Measurements from ENCODE around the gene PRKCQ. TPM values are rescaled to one million over a fixed set of nuclear protein-coding genes. Genes with fewer than 3 reads are reported as not detected.

Gene PRKCQ
- total RNA-seq, 1 donor from 2014 or later: 24.0 TPM

GRCh38 chr10:6507311-6507710 lies 72.8 kb downstream of the PRKCQ start:
- Mint-ChIP-seq H3K9me3 (ENCODE audit: unreplicated experiment) (no peaks in the 10 kb centered on the region), H3K36me3 (ENCODE audit: low read depth, unreplicated experiment) (peaks cover 27% of the 10 kb centered on the region), H3K27me3 (ENCODE audit: unreplicated experiment) (no peaks in the 10 kb centered on the region), H3K27ac (ENCODE audit: unreplicated experiment) (no peak overlapping the region), H3K4me1 (ENCODE audit: unreplicated experiment) (no peaks in the 10 kb centered on the region), H3K4me3 (ENCODE audit: unreplicated experiment) (no peak overlapping the region)
- no peak for DNase-seq (ENCODE audit: low spot score)
- no peak for TF ChIP-seq CTCF (IDR thresholded peaks at IDR 0.05; ENCODE audit: unreplicated experiment)

DNA sequence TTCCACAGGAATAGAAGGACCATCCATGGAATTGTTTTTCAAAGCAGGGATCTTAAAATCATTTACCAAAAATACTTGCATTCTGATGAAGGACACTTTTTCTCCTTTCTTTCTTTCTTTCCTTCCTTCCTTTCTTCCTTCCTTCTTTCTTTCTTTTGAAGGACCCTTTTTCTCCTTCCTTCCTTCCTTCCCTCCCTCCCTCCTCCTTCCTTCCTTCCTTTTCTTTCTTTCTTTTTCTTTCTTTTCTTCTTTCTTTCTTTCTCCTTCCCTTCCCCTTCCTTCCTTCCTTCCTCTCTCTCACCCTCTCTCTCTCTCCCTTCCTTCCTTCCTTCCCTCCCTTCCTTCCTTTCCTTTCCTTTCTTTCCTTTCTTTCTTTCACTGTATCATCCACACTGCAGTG lies 74.8 kb downstream of the PRKCQ start:
- H3K4me1 Mint-ChIP-seq (ENCODE audit: unreplicated experiment): no peaks in the 10 kb centered on the region
- H3K4me3 Mint-ChIP-seq (ENCODE audit: unreplicated experiment): no peak overlapping the region
- no peaks in the 10 kb centered on the region for H3K27me3 Mint-ChIP-seq (ENCODE audit: unreplicated experiment)
- H3K36me3 Mint-ChIP-seq (ENCODE audit: low read depth, unreplicated experiment): peaks cover 18% of the 10 kb centered on the region
- no peak overlapping the region for H3K27ac Mint-ChIP-seq (ENCODE audit: unreplicated experiment)
- H3K9me3 Mint-ChIP-seq (ENCODE audit: unreplicated experiment): no peaks in the 10 kb centered on the region
- DNase-seq (ENCODE audit: low spot score): no peak
- TF ChIP-seq CTCF (IDR thresholded peaks at IDR 0.05; ENCODE audit: unreplicated experiment): no peak

GRCh38 chr10:6504296-6504695 lies 75.8 kb downstream of the PRKCQ start:
- Mint-ChIP-seq H3K36me3 (ENCODE audit: low read depth, unreplicated experiment) (peaks cover 18% of the 10 kb centered on the region), H3K27ac (ENCODE audit: unreplicated experiment) (no peak overlapping the region), H3K9me3 (ENCODE audit: unreplicated experiment) (no peaks in the 10 kb centered on the region), H3K27me3 (ENCODE audit: unreplicated experiment) (no peaks in the 10 kb centered on the region), H3K4me3 (ENCODE audit: unreplicated experiment) (no peak overlapping the region), H3K4me1 (ENCODE audit: unreplicated experiment) (no peaks in the 10 kb centered on the region)
- no peak for DNase-seq (ENCODE audit: low spot score)
- TF ChIP-seq CTCF (IDR thresholded peaks at IDR 0.05; ENCODE audit: unreplicated experiment): no peak

DNA sequence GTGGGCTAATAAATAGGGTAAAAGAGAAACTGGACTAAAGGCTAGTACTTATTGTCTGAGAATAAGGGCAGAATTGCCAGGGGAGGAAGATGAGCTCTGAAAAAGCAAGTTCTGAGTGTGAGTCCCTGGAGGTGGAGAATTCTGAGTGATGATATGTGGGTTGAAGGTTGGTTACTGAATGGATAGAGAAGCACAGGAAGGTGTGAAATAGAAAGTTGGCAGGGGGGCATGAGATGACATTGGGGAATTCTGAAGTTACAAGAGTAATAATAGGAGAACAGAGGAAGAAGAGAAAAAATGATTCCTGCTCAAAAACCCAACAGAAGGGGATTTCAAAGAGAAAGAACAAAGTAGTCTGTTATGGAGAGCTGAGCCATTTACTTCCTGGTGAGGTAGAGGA lies 76.9 kb downstream of the PRKCQ start:
- no peak overlapping the region for H3K4me3 Mint-ChIP-seq (ENCODE audit: unreplicated experiment)
- peaks cover 18% of the 10 kb centered on the region for H3K36me3 Mint-ChIP-seq (ENCODE audit: low read depth, unreplicated experiment)
- H3K9me3 Mint-ChIP-seq (ENCODE audit: unreplicated experiment): no peaks in the 10 kb centered on the region
- no peak for TF ChIP-seq CTCF (IDR thresholded peaks at IDR 0.05; ENCODE audit: unreplicated experiment)
- no peaks in the 10 kb centered on the region for H3K4me1 Mint-ChIP-seq (ENCODE audit: unreplicated experiment)
- DNase-seq (ENCODE audit: low spot score): no peak
- no peaks in the 10 kb centered on the region for H3K27me3 Mint-ChIP-seq (ENCODE audit: unreplicated experiment)
- H3K27ac Mint-ChIP-seq (ENCODE audit: unreplicated experiment): no peak overlapping the region

GRCh38 chr10:6501931-6502330 lies 78.1 kb downstream of the PRKCQ start:
- TF ChIP-seq CTCF (IDR thresholded peaks at IDR 0.05; ENCODE audit: unreplicated experiment): no peak
- no peaks in the 10 kb centered on the region for H3K4me1 Mint-ChIP-seq (ENCODE audit: unreplicated experiment)
- H3K9me3 Mint-ChIP-seq (ENCODE audit: unreplicated experiment): no peaks in the 10 kb centered on the region
- H3K27ac Mint-ChIP-seq (ENCODE audit: unreplicated experiment): no peak overlapping the region
- H3K36me3 Mint-ChIP-seq (ENCODE audit: low read depth, unreplicated experiment): peaks cover 18% of the 10 kb centered on the region
- no peaks in the 10 kb centered on the region for H3K27me3 Mint-ChIP-seq (ENCODE audit: unreplicated experiment)
- no peak overlapping the region for H3K4me3 Mint-ChIP-seq (ENCODE audit: unreplicated experiment)
- no peak for DNase-seq (ENCODE audit: low spot score)

Measured in endothelial cell (in vitro differentiated cells).